GM21786 (cell line): ENCODE measurements around the gene CLK4.
"Not testable (repeated sequence)": the region's sequence is repeated elsewhere in the genome, so short reads cannot be mapped to it uniquely, and the experiment has no call there.

Experiments
- ATAC-seq: cut with Tn5 transposase; IDR thresholded peaks from one replicate; pipeline ENCODE4 v1.9.1; 2021; ENCODE audit not compliant: unreplicated experiment

The CLK4 gene

GRCh38 chr5:178587763-178588611 lies 38.9 kb downstream of the CLK4 start:
- no peak for ATAC-seq

GRCh38 chr5:178586396-178586795 lies 40.5 kb downstream of the CLK4 start:
- no peak for ATAC-seq

GRCh38 chr5:178585421-178585820 lies 41.4 kb downstream of the CLK4 start:
- ATAC-seq: not testable (repeated sequence)

- no peak for ATAC-seq
These were observed 43.6 kb downstream of the CLK4 start for GRCh38 chr5:178583279-178583678.

- no peak for ATAC-seq
These were observed 44.6 kb downstream of the CLK4 start for GRCh38 chr5:178582291-178582690.

- no peak for ATAC-seq
These were observed 45.2 kb downstream of the CLK4 start for GRCh38 chr5:178581621-178582020.

- ATAC-seq: no peak
These were observed 46.4 kb downstream of the CLK4 start for GRCh38 chr5:178580271-178580955.

- ATAC-seq: no peak
These were observed 48.9 kb downstream of the CLK4 start for GRCh38 chr5:178577944-178578343.

GRCh38 chr5:178577376-178577839 lies 49.4 kb downstream of the CLK4 start:
- no peak for ATAC-seq

- ATAC-seq: no peak
These were observed 50.1 kb downstream of the CLK4 start for GRCh38 chr5:178576591-178577351.

- ATAC-seq: no peak
These were observed 53.6 kb downstream of the CLK4 start for GRCh38 chr5:178573216-178573615.

GRCh38 chr5:178572617-178573016 lies 54.2 kb downstream of the CLK4 start:
- no peak for ATAC-seq

GRCh38 chr5:178569485-178569884 lies 57.4 kb downstream of the CLK4 start:
- no peak for ATAC-seq

- no peak for ATAC-seq
These were observed 61.9 kb downstream of the CLK4 start for GRCh38 chr5:178564811-178565550.

- ATAC-seq: no peak
These were observed 62.5 kb downstream of the CLK4 start for GRCh38 chr5:178564397-178564796.

GRCh38 chr5:178563621-178564020 lies 63.2 kb downstream of the CLK4 start:
- no peak for ATAC-seq

- no peak for ATAC-seq
These were observed 65.0 kb downstream of the CLK4 start for GRCh38 chr5:178561746-178562264.

GRCh38 chr5:178560911-178561310 lies 65.9 kb downstream of the CLK4 start:
- no peak for ATAC-seq

- ATAC-seq: no peak
These were observed 69.4 kb downstream of the CLK4 start for GRCh38 chr5:178557416-178557815.

GRCh38 chr5:178555771-178556211 lies 71.1 kb downstream of the CLK4 start:
- no peak for ATAC-seq
